NCI-H460 (cell line): ENCODE results near the gene CPM. TPM values are rescaled to one million over a fixed set of nuclear protein-coding genes. Genes with fewer than 3 reads are reported as not detected.

Experiments
- DNase-seq: peaks from one replicate; pipeline ENCODE4 v3.0.0-alpha.2; 2016; ENCODE audit warnings: low read depth; ENCODE audit errors: extremely low read depth
- total RNA-seq: library from RNA; depleted of rRNA; stranded (reverse); fragments of >200 nt; shearing (Covaris generic); gene quantifications from 2 replicates; pipeline ENCODE4 v1.2.3, GENCODE V29; 2014

CPM gene
- total RNA-seq, 1 experiment from 2014 or later: 1.4 TPM

DNA sequence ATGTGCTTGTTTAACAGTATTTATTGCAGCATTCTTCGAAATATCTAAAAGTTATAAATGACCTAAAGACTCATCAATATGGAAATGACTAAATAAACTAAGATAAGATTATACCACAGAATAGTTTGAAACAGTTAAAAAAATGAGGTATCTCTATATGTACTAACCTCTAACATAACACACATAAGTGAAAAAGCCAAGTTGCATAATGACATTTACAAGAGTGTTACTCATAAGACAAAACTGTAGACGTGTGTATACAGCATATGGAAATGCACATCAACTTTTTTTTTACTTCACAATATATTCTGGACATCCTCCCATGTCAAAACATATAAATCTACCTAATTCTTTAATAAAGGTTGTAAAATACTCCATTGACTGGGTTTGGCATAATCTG, 22.8 kb downstream of the CPM start:
- no peak for DNase-seq

- DNase-seq: no peak
These were observed 24.9 kb downstream of the CPM start for GRCh38 chr12:68908076-68908475.

GRCh38 chr12:68905733-68906132, 27.2 kb downstream of the CPM start:
- DNase-seq: no peak

DNA sequence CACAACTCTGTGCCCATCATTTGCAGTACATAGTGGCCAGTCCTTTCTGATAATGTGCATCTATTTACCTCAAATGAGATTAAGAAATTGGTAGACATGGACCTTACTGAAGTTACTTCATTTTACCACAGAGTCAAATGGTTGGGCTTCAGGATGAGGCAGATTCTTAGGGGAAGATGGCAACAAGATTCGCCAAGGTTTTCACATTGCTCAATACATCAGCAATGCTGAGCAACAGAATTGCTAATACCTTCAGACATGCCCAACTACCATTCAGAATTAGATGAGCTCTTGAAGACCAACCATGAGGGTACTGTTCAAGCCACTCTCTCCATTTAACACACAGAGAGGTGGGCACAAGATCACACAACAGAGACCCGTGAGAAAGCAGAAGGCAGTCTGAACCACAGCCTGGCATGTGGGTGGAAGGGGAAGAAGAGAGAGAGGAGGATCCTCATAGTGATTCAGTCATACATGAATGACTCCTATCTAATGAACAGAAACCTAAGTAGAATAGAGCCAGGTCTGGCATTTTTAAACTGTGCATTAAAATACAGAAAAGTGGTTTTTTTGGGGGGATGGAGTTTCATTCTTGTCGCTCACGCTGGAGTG, 28.5 kb downstream of the CPM start:
- DNase-seq: no peak

DNA sequence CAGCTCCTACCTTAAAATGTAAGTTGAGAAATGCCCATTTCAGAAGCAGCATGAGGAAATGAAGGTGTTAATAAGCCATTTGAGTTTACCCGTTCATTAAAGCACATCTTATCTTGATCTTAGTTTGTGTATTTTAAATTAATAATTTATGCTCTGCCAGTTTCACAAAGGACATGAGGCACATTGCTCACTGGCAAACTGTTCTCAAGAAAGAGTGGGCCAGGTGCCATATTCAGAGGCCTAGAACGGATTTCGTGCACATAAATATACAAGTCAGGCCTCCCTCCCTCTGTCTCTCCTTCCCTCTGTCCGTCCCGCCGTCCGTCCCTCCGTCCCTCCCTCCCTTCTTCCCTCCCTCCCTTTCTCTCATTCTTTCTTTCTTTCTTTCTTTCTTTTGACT, 29.5 kb downstream of the CPM start:
- no peak for DNase-seq

GRCh38 chr12:68901551-68901950, 31.4 kb downstream of the CPM start:
- no peak for DNase-seq

GRCh38 chr12:68901145-68901544, 31.8 kb downstream of the CPM start:
- DNase-seq: no peak

- no peak for DNase-seq
These were observed 32.7 kb downstream of the CPM start for GRCh38 chr12:68900241-68900640.

GRCh38 chr12:68899251-68899771, 33.7 kb downstream of the CPM start:
- DNase-seq: no peak

DNA sequence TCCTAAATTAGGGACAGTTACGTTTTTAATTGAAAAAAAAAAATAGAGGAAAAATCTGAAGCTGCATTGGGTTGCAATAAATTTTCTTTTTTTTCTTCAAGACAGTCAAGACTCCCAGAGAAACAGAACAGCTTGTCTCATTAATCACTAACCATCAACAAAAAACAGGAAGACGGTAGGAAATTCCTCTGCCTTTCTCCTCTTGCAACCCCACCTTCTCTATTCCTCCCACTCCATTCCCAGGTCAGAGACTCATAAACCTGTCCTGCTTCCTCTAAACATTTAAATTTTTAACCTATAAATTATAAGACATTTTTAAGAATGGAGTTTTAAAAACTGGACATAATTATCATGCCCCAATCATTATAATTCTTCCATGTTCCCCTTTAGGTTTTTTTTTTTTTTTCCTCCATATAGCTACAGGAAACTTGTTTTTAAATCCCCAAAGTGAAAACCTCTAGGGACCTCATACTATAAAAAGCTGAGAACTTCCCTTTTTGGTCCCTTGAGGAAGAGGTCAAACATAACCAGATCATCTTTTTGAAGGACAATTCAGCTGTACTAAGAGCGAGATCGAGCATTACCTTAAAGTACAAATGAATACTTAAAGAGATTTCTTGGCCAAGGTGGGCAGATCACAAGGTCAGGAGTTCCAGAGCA, 36.0 kb downstream of the CPM start:
- no peak for DNase-seq

- DNase-seq: no peak
These were observed 38.6 kb downstream of the CPM start for GRCh38 chr12:68894276-68894855.

DNA sequence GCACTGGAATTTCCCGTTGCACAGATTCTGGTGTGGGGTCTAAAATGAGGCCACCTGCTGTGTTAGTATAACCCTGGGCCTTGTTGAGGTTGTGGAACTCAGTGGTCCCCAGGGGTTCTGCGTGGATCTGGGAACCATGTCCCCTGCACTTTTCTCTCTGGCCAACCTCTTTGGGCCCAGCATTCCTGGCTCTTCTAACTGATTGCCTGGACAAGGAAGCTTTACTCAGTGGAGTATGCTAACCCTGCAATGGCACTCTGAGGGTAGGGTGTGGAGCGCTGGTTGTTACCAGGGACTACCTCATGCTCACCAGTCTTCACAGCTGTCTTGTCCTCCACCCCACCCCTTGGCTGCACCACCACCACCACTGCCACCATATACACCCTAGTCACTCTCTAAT, 39.2 kb downstream of the CPM start:
- DNase-seq: no peak

GRCh38 chr12:68893201-68893600, 39.8 kb downstream of the CPM start:
- DNase-seq: no peak

DNA sequence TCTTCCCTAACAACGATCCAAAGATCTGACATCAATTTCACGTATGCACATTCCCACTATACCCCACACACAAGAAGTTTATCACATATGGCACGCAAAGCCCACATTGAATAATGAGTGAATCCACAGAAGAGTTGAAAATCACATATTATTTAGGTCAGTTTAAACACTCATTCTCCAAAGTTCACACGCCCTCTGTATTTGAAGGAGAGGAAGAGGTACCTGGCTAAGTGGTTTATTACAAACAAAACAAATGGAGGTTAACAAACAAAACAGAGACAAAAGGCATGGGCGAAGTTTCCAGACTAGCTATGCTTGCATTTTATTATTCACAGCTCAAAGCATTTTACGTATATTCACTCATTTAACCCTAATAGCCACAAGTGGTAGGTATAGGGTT, 41.8 kb downstream of the CPM start:
- DNase-seq: no peak

DNA sequence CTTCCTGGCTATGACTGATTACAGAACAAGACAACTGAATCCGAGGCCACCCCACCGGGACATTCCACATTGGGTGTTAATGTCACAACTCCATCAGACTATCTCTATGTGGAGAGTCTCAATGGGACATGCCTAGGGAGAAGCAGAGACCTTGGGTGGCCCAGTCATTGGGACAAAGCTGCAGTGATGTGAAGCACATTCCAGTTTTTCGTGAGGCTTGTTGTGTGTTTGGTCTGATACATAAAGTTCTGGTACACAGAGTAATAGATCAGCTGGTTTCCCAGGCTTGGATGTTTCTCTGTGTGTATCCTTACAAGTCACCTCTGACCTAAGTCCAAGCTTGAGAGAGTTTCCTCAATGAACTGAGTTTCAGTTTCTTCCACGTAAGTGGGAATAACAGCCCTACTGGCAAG, 42.3 kb downstream of the CPM start:
- no peak for DNase-seq

GRCh38 chr12:68888243-68888642, 44.7 kb downstream of the CPM start:
- DNase-seq: no peak

DNA sequence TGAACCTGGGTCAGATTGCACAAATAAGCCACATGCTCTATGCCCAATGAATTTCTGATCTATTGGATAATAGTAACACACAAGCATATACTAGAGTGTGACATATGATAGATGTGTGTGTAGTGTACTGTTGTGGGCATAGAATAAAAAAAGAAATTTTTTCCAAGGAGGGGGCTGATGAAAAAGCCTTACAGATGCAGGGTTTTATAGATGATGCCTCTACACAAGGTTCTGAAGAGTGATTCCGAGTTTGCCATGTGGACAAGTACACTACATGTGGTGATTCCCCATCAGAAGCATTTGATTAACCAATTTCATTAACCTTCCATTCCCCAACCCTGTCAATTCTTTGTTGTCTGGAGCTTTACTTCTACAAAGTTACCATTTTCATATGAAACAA, 45.3 kb downstream of the CPM start:
- no peak for DNase-seq

- no peak for DNase-seq
These were observed 46.1 kb downstream of the CPM start for GRCh38 chr12:68886636-68887572.

GRCh38 chr12:68885381-68885780, 47.6 kb downstream of the CPM start:
- no peak for DNase-seq

GRCh38 chr12:68884251-68884650, 48.7 kb downstream of the CPM start:
- no peak for DNase-seq

GRCh38 chr12:68883151-68883550, 49.8 kb downstream of the CPM start:
- DNase-seq: no peak
